ENCODE measurements around the gene SGO1. TPM values are rescaled to one million over a fixed set of nuclear protein-coding genes. Genes with fewer than 3 reads are reported as not detected.
"Not testable (repeated sequence)": the region's sequence is repeated elsewhere in the genome, so short reads cannot be mapped to it uniquely, and the experiment has no call there.

The SGO1 gene
- total RNA-seq (1 to 10 TPM in 1 of 2 experiments, under 1 TPM in 1; 0.88 to 1.1 TPM), polyA plus RNA-seq (under 1 TPM; 0.45 to 0.76 (median 0.49) TPM), total RNA-seq (0.49 to 5.0 (median 1.4) reads per million in 6 experiments)

DNA sequence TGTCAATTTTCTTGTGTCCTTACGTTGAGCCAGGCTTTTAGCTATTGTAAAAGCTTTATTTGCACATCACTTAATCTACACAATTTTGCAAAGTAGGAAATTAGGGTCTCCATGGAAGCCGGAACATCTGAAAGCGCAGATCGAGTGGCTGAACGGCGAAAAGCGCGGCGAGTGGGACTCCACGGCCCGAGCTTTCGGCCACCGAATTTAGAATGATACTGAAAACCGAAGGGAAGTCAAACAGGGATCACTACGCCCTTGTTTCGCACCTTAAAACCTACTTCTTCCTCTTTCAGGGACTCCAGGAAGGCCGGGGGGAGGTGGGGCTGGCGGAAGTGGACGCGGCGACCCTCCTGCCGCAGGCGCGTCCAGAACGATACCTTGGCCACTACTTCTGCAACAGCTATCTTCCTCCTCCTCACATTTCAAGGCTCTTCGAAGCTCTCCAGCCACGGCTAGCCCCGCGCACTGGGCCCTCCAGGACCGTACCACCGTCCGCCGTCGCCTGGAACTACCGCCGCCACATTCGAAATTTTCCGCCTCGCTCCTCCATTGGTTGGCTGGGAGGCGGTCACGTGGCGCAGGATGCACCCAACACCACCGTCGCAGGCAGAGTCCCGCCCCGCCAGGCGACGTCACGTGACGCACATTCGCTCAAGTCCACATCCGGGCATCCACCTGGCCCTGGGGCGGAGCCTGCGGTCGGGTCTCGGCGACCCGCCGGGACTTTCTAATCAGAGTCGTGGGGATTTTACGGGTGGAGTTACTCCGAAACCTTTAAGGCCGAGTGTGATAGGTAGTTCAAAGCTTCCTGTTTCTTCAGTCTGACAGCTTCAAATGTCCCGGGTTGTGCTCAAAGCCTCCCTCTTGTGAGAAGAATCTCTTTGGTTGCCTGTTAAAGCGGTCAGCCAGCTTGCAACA lies at the start of gene SGO1:
Gene SGO1, minus strand, starts transcription at position 528 of the 921 bp plus-strand sequence. CDS start 2,179 bp downstream, outside the sequence.
- H3K27ac Mint-ChIP-seq: no peak within 1 kb of the TSS
- DNase-seq (peak; percentile 97 to 100 (median 100)), ATAC-seq (peak; percentile 94 to 95)
- H3K36me3 Mint-ChIP-seq: no peaks in the 10 kb centered on the region
- POLR2A ChIA-PET: interaction anchor here (0.8 to 2.4 kb wide), 9 partner anchors 12 to 239 kb away, joined by 3 to 21 read pairs (median 5); partner anchors contain the start of genes KAT2B and RAB5A
- no peaks in the 10 kb centered on the region for H3K9me3 Mint-ChIP-seq
- peaks cover 0 to 4% (median 0%) of the 10 kb centered on the region in 4 donors for H3K4me1 Mint-ChIP-seq
- no peak within 1 kb of the TSS for H3K4me3 Mint-ChIP-seq
- H3K27me3 Mint-ChIP-seq: no peaks in the 10 kb centered on the region

DNA sequence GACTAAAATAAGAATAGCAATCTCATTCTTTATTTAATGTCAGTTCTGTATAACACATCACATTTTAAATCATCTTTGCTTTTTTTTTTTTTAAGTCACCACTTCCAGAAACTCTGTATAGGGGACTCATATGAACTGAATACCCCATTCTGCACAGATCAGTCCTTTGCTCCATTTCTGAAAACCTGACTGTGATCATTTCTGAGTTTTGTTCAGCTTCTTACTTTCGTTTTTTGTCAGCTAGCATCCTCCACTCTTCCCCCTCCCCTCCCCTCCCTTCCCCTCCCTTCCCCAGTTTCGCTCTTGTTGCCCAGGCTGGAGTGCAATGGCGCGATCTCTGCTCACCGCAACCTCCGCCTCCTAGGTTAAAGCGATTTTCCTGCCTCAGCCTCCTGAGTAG lies 49.8 kb upstream of the SGO1 start:
- no peaks in the 10 kb centered on the region for H3K4me1 Mint-ChIP-seq
- no peak overlapping the region for H3K4me3 Mint-ChIP-seq
- H3K27ac Mint-ChIP-seq: no peak overlapping the region
- H3K27me3 Mint-ChIP-seq: peaks cover 0 to 2% (median 0%) of the 10 kb centered on the region in 5 donors
- ATAC-seq (no peak), DNase-seq (no peak)
- POLR2A ChIA-PET: no interaction called here
- H3K36me3 Mint-ChIP-seq: peaks cover 0 to 3% (median 3%) of the 10 kb centered on the region in 3 donors
- H3K9me3 Mint-ChIP-seq: peaks cover 0 to 4% (median 0%) of the 10 kb centered on the region in 9 donors

DNA sequence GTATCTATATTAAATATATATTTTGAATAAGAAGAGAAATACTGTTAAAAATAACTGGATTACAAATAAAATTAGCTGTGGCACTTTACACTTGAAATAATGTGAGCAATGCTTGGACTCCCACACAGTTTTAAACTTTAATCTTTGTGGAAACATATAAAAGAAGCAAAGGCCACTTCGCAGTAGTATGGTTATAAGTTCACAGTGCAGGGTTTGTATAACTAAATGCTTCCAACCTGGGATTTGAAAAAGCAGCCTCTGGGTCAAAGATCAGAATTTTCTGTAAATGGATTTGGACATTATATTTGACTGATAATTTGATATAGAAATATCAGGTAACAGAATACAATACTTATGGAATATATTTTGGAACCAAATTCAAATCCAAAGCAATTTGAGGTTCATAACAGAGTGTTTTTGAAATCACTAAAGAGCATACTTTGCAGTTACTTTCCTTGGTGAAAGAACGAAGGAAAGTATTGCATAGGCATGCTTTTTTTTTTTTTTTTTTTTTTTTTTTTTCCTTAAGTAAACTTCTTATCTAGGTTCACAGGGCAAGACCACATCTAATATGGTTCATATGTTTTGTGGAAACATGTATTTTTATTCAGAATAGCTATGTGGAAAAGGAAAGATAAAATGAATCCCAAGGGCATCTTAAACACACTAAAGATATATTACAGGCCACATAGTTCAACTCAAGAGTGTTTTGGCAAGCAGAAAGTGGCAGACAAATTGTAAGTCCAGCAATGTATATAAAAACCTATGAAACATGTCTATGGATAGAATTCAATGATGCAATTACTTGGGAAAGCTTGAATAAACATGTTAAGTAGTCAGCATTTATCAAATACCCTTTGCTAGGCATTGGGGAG lies 47.1 kb upstream of the SGO1 start:
- POLR2A ChIA-PET: no interaction called here
- Mint-ChIP-seq H3K27ac (no peak overlapping the region), H3K36me3 (peaks cover 0 to 3% (median 3%) of the 10 kb centered on the region in 3 donors), H3K9me3 (peaks cover 0 to 2% (median 0%) of the 10 kb centered on the region in 9 donors), H3K4me3 (no peak overlapping the region), H3K27me3 (no peaks in the 10 kb centered on the region), H3K4me1 (no peaks in the 10 kb centered on the region)
- ATAC-seq: no peak
- DNase-seq: no peak

DNA sequence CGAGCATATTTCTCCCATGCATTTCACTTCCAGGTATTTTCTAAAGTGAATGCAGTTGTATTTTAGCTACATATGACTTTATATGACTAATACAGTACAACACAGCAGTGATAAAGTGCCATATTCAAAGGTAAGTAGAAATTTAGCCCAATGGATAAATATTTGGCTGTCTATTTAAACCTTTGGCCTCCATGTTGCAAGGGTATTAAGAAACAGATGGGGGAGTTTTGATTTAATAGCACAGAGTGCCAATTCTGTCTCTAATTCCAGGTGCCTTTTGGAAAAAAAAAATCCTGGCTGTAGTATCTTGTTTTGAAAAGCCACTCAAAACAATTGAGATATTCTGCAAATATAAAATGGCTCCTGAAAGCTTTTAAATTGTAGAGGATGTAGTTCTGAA lies 44.9 kb upstream of the SGO1 start:
- POLR2A ChIA-PET: no interaction called here
- Mint-ChIP-seq H3K4me1 (no peaks in the 10 kb centered on the region), H3K9me3 (no peaks in the 10 kb centered on the region), H3K4me3 (no peak overlapping the region), H3K27ac (no peak overlapping the region), H3K36me3 (peaks cover 0 to 2% (median 2%) of the 10 kb centered on the region in 3 donors), H3K27me3 (no peaks in the 10 kb centered on the region)
- DNase-seq (no peak), ATAC-seq (no peak)

DNA sequence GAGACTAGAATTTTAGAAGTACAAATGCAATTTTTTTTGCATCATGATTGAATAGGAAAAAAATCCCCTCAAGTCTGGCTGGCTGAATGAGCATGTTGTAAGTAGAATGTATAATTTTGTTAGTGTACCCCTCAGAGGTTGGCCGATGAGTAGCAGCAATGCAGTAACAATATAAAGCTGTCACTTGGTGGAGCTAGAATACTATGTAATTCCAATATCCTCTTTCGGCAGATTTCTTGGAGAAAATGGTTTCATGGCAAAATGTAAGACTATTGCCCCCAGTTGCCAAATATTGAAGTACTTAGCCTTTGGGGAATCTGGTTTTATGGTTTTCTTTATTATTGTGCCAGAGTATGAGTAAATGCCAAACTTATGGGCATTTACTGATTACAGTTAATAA lies 39.8 kb upstream of the SGO1 start:
- Mint-ChIP-seq H3K36me3 (peaks cover 0 to 4% (median 4%) of the 10 kb centered on the region in 3 donors), H3K27ac (no peak overlapping the region), H3K9me3 (peaks cover 0 to 3% (median 0%) of the 10 kb centered on the region in 9 donors), H3K27me3 (peaks cover 0 to 6% (median 0%) of the 10 kb centered on the region in 5 donors), H3K4me1 (no peaks in the 10 kb centered on the region), H3K4me3 (no peak overlapping the region)
- ATAC-seq (no peak), DNase-seq (no peak)
- POLR2A ChIA-PET: no interaction called here

DNA sequence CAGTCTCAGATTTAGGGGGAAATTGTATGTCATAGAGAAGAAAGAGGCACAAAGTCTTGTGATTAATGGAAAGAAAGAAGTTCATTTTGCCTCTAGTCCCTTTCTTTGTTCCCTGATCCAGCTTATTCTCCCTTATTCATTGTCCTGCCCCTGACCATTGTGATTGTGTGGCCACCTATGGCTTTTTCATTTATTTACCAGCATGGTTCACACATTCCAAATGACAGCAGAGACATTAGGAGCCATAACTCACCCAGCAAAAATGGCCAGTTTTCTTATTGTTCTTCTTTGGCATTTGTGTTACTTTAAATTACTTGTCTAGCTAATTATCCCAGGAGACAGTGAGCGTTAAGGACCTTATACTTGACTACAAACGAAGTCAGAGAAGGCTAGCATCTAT lies 36.3 kb upstream of the SGO1 start:
- Mint-ChIP-seq H3K36me3 (peaks cover 0 to 4% (median 4%) of the 10 kb centered on the region in 3 donors), H3K27ac (no peak overlapping the region), H3K4me1 (no peaks in the 10 kb centered on the region), H3K27me3 (peaks cover 0 to 6% (median 0%) of the 10 kb centered on the region in 5 donors), H3K4me3 (no peak overlapping the region), H3K9me3 (peaks cover 0 to 3% (median 0%) of the 10 kb centered on the region in 9 donors)
- POLR2A ChIA-PET: no interaction called here
- DNase-seq (no peak), ATAC-seq (no peak)

DNA sequence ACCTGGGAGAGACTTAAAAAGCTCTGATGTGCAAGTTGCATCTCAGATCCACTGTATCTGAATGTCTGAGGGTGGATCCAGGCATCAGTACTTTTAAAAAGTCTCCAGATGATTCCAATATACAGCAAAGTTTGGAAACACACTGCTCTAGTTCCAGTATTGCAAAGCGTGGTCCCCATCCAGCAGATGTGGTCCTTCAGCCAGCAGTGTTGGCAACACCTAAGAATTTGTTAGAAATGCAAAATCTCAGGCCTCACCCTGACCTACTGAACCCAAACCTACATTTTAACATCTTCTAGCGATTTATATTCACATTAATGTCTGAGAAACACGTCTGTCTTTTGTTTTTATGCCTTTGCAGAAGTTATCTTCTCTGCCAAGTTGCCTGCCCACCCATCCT lies 32.2 kb upstream of the SGO1 start:
- H3K27ac Mint-ChIP-seq: no peak overlapping the region
- peaks cover 0 to 4% (median 4%) of the 10 kb centered on the region in 3 donors for H3K36me3 Mint-ChIP-seq
- H3K4me3 Mint-ChIP-seq: no peak overlapping the region
- ATAC-seq (no peak), DNase-seq (no peak)
- POLR2A ChIA-PET: no interaction called here
- H3K27me3 Mint-ChIP-seq: peaks cover 0 to 2% (median 0%) of the 10 kb centered on the region in 5 donors
- peaks cover 0 to 3% (median 0%) of the 10 kb centered on the region in 9 donors for H3K9me3 Mint-ChIP-seq
- H3K4me1 Mint-ChIP-seq: no peaks in the 10 kb centered on the region

DNA sequence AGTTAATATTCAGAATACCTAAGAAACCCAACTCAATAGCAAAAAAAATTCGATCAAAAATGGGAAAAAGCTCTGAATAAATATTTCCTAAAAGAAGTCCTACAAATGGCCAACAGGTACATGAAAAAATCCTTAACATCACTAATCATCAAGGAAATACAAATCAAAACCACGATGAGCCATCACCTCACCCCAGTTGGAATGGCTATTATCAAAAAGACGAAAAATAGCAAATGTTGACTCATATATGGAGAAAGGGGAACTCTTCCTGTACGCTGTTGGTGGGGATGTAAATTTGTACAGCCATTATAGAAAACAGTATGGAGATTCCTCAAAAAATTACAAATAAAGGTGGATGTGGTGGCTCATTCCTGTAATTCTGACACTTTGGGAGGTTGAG lies 29.6 kb upstream of the SGO1 start:
- H3K36me3 Mint-ChIP-seq: no peaks in the 10 kb centered on the region
- H3K27me3 Mint-ChIP-seq: no peaks in the 10 kb centered on the region
- DNase-seq (no peak), ATAC-seq (no peak)
- H3K4me3 Mint-ChIP-seq: no peak overlapping the region
- no peaks in the 10 kb centered on the region for H3K4me1 Mint-ChIP-seq
- H3K27ac Mint-ChIP-seq: no peak overlapping the region
- peaks cover 0 to 2% (median 0%) of the 10 kb centered on the region in 9 donors for H3K9me3 Mint-ChIP-seq
- POLR2A ChIA-PET: no interaction called here

DNA sequence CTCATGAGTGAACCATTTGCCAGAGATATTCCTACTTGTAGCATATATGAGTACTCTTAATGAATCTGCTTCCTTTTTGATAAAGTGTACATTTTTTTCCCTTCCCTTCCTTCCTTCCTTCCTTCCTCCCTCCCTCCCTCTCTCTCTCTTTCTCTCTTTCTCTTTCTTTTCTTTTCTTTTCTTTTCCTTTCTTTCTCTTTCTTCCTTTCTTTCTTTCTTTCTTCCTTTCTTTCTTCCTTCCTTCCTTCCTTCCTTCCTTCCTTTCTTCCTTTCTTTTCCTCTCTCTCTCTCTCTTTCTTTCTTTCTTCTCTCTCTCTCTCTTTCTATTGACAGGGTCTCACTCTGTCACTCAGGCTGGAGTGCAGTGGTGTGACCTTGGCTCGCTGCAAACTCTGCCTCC lies 27.5 kb upstream of the SGO1 start:
- H3K9me3 Mint-ChIP-seq, H3K4me1 Mint-ChIP-seq, H3K27me3 Mint-ChIP-seq, DNase-seq, POLR2A ChIA-PET, H3K4me3 Mint-ChIP-seq, ATAC-seq: not testable (repeated sequence)
- Mint-ChIP-seq H3K36me3 (peaks cover 3 to 11% (median 5%) of the 10 kb centered on the region in 3 donors), H3K27ac (peak overlapping the region in 1 of 10 donors; percentile 46)

DNA sequence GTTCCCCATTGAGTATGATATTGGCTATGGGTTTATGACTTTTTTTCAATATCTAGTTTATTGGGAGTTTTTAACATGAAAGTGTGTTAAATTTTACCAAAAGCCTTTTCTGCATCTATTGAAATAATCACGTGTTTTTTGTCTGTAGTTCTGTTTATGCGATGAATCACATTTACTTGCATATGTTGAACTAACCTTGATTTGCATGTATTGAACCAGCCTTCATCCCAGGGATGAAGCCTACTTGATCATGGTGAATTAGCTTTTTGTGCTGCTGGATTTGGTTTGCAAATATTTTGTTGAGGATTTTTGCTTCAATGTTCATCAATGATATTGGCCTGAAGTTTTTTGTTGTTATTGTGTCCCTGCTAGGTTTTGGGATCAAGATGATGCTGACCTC lies 21.9 kb upstream of the SGO1 start:
- peaks cover 0 to 23% (median 11%) of the 10 kb centered on the region in 9 donors for H3K9me3 Mint-ChIP-seq
- H3K27ac Mint-ChIP-seq, ATAC-seq, H3K27me3 Mint-ChIP-seq, POLR2A ChIA-PET, DNase-seq, H3K4me1 Mint-ChIP-seq, H3K4me3 Mint-ChIP-seq: not testable (repeated sequence)
- H3K36me3 Mint-ChIP-seq: peaks cover 8 to 22% (median 17%) of the 10 kb centered on the region in 3 donors

DNA sequence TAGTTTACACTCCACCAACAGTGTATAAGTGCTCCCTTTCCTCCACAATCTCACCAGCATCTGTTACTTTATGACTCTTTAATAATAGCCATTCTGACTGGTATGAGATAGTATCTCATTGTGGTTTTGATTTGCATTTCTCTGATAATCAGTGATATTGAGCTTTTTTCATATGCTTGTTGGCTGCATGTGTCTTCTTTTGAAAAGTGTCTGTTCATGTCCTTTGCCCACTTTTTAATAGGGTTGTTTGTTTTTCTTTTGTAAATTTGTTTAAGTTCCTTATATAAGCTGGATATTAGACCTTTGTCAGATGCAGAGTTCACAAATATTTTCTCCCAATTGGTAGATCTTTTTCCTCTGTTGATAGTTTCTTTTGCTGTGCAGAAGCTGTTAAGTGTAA lies 19.9 kb upstream of the SGO1 start:
- H3K4me1 Mint-ChIP-seq, DNase-seq, H3K27me3 Mint-ChIP-seq, ATAC-seq, POLR2A ChIA-PET, H3K4me3 Mint-ChIP-seq, H3K27ac Mint-ChIP-seq: not testable (repeated sequence)
- H3K9me3 Mint-ChIP-seq: peaks cover 0 to 23% (median 11%) of the 10 kb centered on the region in 9 donors
- H3K36me3 Mint-ChIP-seq: peaks cover 8 to 22% (median 17%) of the 10 kb centered on the region in 3 donors

DNA sequence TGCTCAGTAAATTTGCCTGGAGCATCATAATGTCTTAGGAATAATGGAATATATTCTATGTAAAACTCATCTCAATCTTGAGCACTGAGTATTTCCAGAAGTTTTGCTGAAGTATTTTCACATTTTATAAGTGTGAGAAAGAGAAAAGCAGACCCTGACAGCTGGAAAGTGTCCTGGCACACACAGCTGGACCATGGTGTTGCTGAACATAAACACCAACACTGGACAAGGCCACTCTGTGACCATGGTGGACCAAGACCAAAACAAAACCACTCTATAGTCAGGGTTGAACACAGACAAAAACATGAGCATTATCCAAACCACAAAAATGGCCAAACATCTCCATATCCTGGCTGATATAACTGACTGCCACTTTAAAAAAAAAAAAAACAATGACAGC lies 15.1 kb upstream of the SGO1 start:
- Mint-ChIP-seq H3K9me3 (peaks cover 0 to 8% (median 3%) of the 10 kb centered on the region in 9 donors), H3K36me3 (peaks cover 0 to 6% (median under 1%) of the 10 kb centered on the region in 3 donors), H3K4me3 (no peak overlapping the region), H3K27ac (no peak overlapping the region), H3K4me1 (peaks cover 4 to 9% (median 7%) of the 10 kb centered on the region in 4 donors), H3K27me3 (no peaks in the 10 kb centered on the region)
- DNase-seq: no peak
- POLR2A ChIA-PET: no interaction called here
- ATAC-seq: no peak

Measured in naive thymus-derived CD8-positive, alpha-beta T cell (primary cell).